ENCODE measurements around the gene B3GALT4. TPM values are rescaled to one million over a fixed set of nuclear protein-coding genes. Genes with fewer than 3 reads are reported as not detected.

Gene B3GALT4
- total and polyA plus RNA-seq, 2 donors (not counting 1 experiment from before 2014, with no cell fraction given), result 10.2 to 44.1 TPM

GRCh38 chr6:33306356-33306755 lies 29.4 kb downstream of the B3GALT4 start:
- DNase-seq, result no peak
- Histone ChIP-seq H2AFZ (ENCODE audit: insufficient read depth, low read depth, low read length, poor library complexity, severe bottlenecking) (no peak overlapping the region), H3K4me1 (ENCODE audit: control insufficient read depth in 2 of 2, insufficient read depth in 2 of 2, low read length in 2 of 2) (peaks cover 20 to 32% of the 10 kb centered on the region in 2 donors), H3K4me3 (ENCODE audit: control extremely low read depth in 1 of 5, extremely low read depth in 1 of 5, insufficient read depth in 1 of 5, low read depth in 2 of 5, low read length in 4 of 5) (no peak overlapping the region), H3K27me3 (replicated peaks in 1 of 4; ENCODE audit: control extremely low read depth in 1 of 4, control insufficient read depth in 3 of 4, insufficient read depth in 4 of 4, low read length in 3 of 4) (no peaks in the 10 kb centered on the region), H3K27ac (ENCODE audit: low read length in 2 of 2) (peak overlapping the region in 1 of 2 donors; percentile 59), H3K36me3 (replicated peaks in 1 of 2; ENCODE audit: control extremely low read depth in 1 of 2, control insufficient read depth in 1 of 2, extremely low read depth in 1 of 2, insufficient read depth in 2 of 2, low read length in 1 of 2) (peaks cover 2 to 73% of the 10 kb centered on the region in 2 experiments), H3K9me3 (ENCODE audit: control extremely low read depth in 1 of 3, control insufficient read depth in 2 of 3, insufficient read depth in 1 of 3, low read length in 2 of 3) (no peaks in the 10 kb centered on the region), H4K20me1 (ENCODE audit: control insufficient read depth, insufficient read depth, low read length, poor library complexity, severe bottlenecking) (peaks cover 72% of the 10 kb centered on the region), H3K9ac (ENCODE audit: low read length) (no peak overlapping the region), H3K4me2 (replicated peaks; ENCODE audit: low read depth, low read length, poor library complexity, severe bottlenecking) (no peak overlapping the region), H3K79me2 (ENCODE audit: control insufficient read depth, insufficient read depth, low read length) (peaks cover 78% of the 10 kb centered on the region)
- POLR2A ChIA-PET, result no interaction called here
- CTCF ChIA-PET, result no interaction called here
- Mint-ChIP-seq H3K9me3 (ENCODE audit: insufficient read depth) (no peaks in the 10 kb centered on the region), H3K27ac (peak overlapping the region; percentile 22), H3K4me3 (no peak overlapping the region), H3K27me3 (no peaks in the 10 kb centered on the region), H3K4me1 (peaks cover 46% of the 10 kb centered on the region)
- no peak for TF ChIP-seq CTCF (IDR thresholded peaks at IDR 0.05)
- TF ChIP-seq EZH2 (IDR thresholded peaks at IDR 0.05; ENCODE audit: borderline replicate concordance, insufficient read depth, low read depth, low read length, poor library complexity, severe bottlenecking), result no peak
- intact Hi-C loops (cut with micrococcal nuclease), result no loop called here
- no peak for ATAC-seq (ENCODE audit: low read depth)
- WGBS (ENCODE audit: insufficient coverage), result 95% methylated on average over 4 of the region's 4 CpGs

- H3K4me1 ChIP-seq (ENCODE audit: control insufficient read depth in 2 of 2, insufficient read depth in 2 of 2, low read length in 2 of 2), result peaks cover 44 to 59% of the 10 kb centered on the region in 2 donors
- ChIA-PET CTCF (interaction anchor here (0.8 to 5.7 kb wide), 9 partner anchors 8 to 474 kb away, joined by 3 to 54 read pairs (median 7); partner anchors contain the start of genes B3GALT4, RGL2 and TAP2), POLR2A (interaction anchor here (0.6 to 4.2 kb wide), 11 partner anchors 12 to 899 kb away, joined by 3 to 40 read pairs (median 5); partner anchors contain the start of genes B3GALT4, CUTA, PFDN6 and RGL2)
- peaks cover 52% of the 10 kb centered on the region for H4K20me1 ChIP-seq (ENCODE audit: control insufficient read depth, insufficient read depth, low read length, poor library complexity, severe bottlenecking)
- peaks cover 0 to 50% of the 10 kb centered on the region in 2 experiments for H3K36me3 ChIP-seq (replicated peaks in 1 of 2; ENCODE audit: control extremely low read depth in 1 of 2, control insufficient read depth in 1 of 2, extremely low read depth in 1 of 2, insufficient read depth in 2 of 2, low read length in 1 of 2)
- peak overlapping the region; percentile 100 for H3K9ac ChIP-seq (ENCODE audit: low read length)
- no peaks in the 10 kb centered on the region for H3K27me3 ChIP-seq (replicated peaks in 1 of 4; ENCODE audit: control extremely low read depth in 1 of 4, control insufficient read depth in 3 of 4, insufficient read depth in 4 of 4, low read length in 3 of 4)
- no peak for TF ChIP-seq CTCF (IDR thresholded peaks at IDR 0.05)
- no peak for TF ChIP-seq EZH2 (IDR thresholded peaks at IDR 0.05; ENCODE audit: borderline replicate concordance, insufficient read depth, low read depth, low read length, poor library complexity, severe bottlenecking)
- Mint-ChIP-seq H3K9me3 (ENCODE audit: insufficient read depth) (no peaks in the 10 kb centered on the region), H3K4me3 (peak overlapping the region; percentile 100), H3K27ac (peak overlapping the region; percentile 98), H3K27me3 (no peaks in the 10 kb centered on the region), H3K4me1 (peaks cover 65% of the 10 kb centered on the region)
- peak overlapping the region; percentile 74 to 100 (median 97) for H3K4me3 ChIP-seq (ENCODE audit: control extremely low read depth in 1 of 5, extremely low read depth in 1 of 5, insufficient read depth in 1 of 5, low read depth in 2 of 5, low read length in 4 of 5)
- H3K79me2 ChIP-seq (ENCODE audit: control insufficient read depth, insufficient read depth, low read length), result peaks cover 94% of the 10 kb centered on the region
- intact Hi-C loops (cut with micrococcal nuclease), result loop anchor here (1.0 to 5.0 kb wide), 2 partner anchors 23 to 115 kb away; partner anchors contain the start of genes PFDN6 and WDR46
- H3K27ac ChIP-seq (ENCODE audit: low read length in 2 of 2), result peak overlapping the region; percentile 97 to 100
- ATAC-seq (ENCODE audit: low read depth), result peak; percentile 19
- WGBS (ENCODE audit: insufficient coverage), result 23% methylated on average over 23 of the region's 29 CpGs
- H3K4me2 ChIP-seq (replicated peaks; ENCODE audit: low read depth, low read length, poor library complexity, severe bottlenecking), result peak overlapping the region; percentile 99
- no peaks in the 10 kb centered on the region for H3K9me3 ChIP-seq (ENCODE audit: control extremely low read depth in 1 of 3, control insufficient read depth in 2 of 3, insufficient read depth in 1 of 3, low read length in 2 of 3)
- H2AFZ ChIP-seq (ENCODE audit: insufficient read depth, low read depth, low read length, poor library complexity, severe bottlenecking), result no peak overlapping the region
- peak; percentile 91 for DNase-seq
Observed at GRCh38 chr6:33312361-33313104, 35.6 kb downstream of the B3GALT4 start.

Measured in B cell (primary cell).